OCI-LY3 (cell line): ENCODE data around the gene ZIC5.
"Not testable (repeated sequence)": the region's sequence is repeated elsewhere in the genome, so short reads cannot be mapped to it uniquely, and the experiment has no call there.

Experiments used
- H2AFZ ChIP-seq: fragments of 200-600, 300-600 bp; shearing (Covaris generic); 2 replicates; pipeline ENCODE4 v1.6.0; 2014; ENCODE audit warnings: antibody characterized with exemption, low read depth, low read length
- H3K27ac ChIP-seq: fragments of 200-600, 300-600 bp; sonication (generic); 2 replicates; pipeline ENCODE4 v1.5.1; 2014; ENCODE audit warnings: mild to moderate bottlenecking, low read length, moderate library complexity, mixed read lengths
- H3K27me3 ChIP-seq: fragments of 200-600, 300-600 bp; sonication (generic); 2 replicates; pipeline ENCODE4 v1.6.1; 2014; ENCODE audit warnings: low read depth, low read length, mixed read lengths
- H3K36me3 ChIP-seq: fragments of 200-600, 300-600 bp; sonication (generic); replicated peaks from 2 replicates; pipeline ENCODE3; 2014; ENCODE audit warnings: low read depth, low read length, mixed read lengths
- H3K4me1 ChIP-seq: fragments of 300-600, 200-600 bp; sonication (generic); 2 replicates; pipeline ENCODE4 v1.6.1; 2014; ENCODE audit warnings: low read length, mixed read lengths
- H3K4me2 ChIP-seq: fragments of 200-600, 300-600 bp; sonication (generic); 2 replicates; pipeline ENCODE4 v1.6.1; 2014; ENCODE audit warnings: low read length, mixed read lengths
- H3K4me3 ChIP-seq: fragments of 300-600, 200-600 bp; sonication (generic); 2 replicates; pipeline ENCODE4 v1.5.1; 2014; ENCODE audit warnings: antibody characterized with exemption, mild to moderate bottlenecking, low read length, moderate library complexity
- H3K79me2 ChIP-seq: fragments of 300-600, 200-600 bp; shearing (Covaris generic); 2 replicates; pipeline ENCODE4 v1.6.1; 2014; ENCODE audit warnings: mild to moderate bottlenecking, low read length, mixed read lengths
- H3K9ac ChIP-seq: fragments of 300-600, 200-600 bp; shearing (Covaris generic); 2 replicates; pipeline ENCODE4 v1.6.0; 2014; ENCODE audit warnings: mild to moderate bottlenecking, low read length, moderate library complexity
- H3K9me3 ChIP-seq: fragments of 200-600, 300-600 bp; shearing (Covaris generic); 2 replicates; pipeline ENCODE4 v1.6.1; 2014; ENCODE audit warnings: low read length, mixed read lengths; ENCODE audit not compliant: insufficient read depth
- H4K20me1 ChIP-seq: fragments of 200-600, 300-600 bp; sonication (generic); 2 replicates; pipeline ENCODE4 v1.6.1; 2016; ENCODE audit warnings: low read length, mixed read lengths; ENCODE audit not compliant: insufficient read depth
- CTCF ChIP-seq: fragments of 200-600, 300-600 bp; sonication (generic); IDR thresholded peaks from 2 replicates; pipeline ENCODE4 v1.5.1; 2014; ENCODE audit warnings: antibody characterized with exemption, low read length, low read depth
- EZH2phosphoT487 ChIP-seq: fragments of 200-600 bp; shearing (Covaris generic); IDR thresholded peaks from 2 replicates; pipeline ENCODE4 v1.6.1; 2018; ENCODE audit warnings: antibody characterized with exemption, mixed run types, low read depth

ZIC5 gene

GRCh38 chr13:99949679-99950413 lies 21.7 kb downstream of the ZIC5 start:
- H3K4me3 ChIP-seq, result no peak overlapping the region
- no peak for TF ChIP-seq CTCF
- TF ChIP-seq EZH2phosphoT487, result no peak
- H3K4me2 ChIP-seq, result no peak overlapping the region
- no peaks in the 10 kb centered on the region for H4K20me1 ChIP-seq
- H3K36me3 ChIP-seq, result no peaks in the 10 kb centered on the region
- peaks cover 18% of the 10 kb centered on the region for H3K27me3 ChIP-seq
- no peak overlapping the region for H3K9ac ChIP-seq
- H3K4me1 ChIP-seq, result no peaks in the 10 kb centered on the region
- no peak overlapping the region for H3K27ac ChIP-seq
- no peaks in the 10 kb centered on the region for H3K79me2 ChIP-seq
- H2AFZ ChIP-seq, result no peak overlapping the region
- H3K9me3 ChIP-seq, result no peaks in the 10 kb centered on the region

DNA sequence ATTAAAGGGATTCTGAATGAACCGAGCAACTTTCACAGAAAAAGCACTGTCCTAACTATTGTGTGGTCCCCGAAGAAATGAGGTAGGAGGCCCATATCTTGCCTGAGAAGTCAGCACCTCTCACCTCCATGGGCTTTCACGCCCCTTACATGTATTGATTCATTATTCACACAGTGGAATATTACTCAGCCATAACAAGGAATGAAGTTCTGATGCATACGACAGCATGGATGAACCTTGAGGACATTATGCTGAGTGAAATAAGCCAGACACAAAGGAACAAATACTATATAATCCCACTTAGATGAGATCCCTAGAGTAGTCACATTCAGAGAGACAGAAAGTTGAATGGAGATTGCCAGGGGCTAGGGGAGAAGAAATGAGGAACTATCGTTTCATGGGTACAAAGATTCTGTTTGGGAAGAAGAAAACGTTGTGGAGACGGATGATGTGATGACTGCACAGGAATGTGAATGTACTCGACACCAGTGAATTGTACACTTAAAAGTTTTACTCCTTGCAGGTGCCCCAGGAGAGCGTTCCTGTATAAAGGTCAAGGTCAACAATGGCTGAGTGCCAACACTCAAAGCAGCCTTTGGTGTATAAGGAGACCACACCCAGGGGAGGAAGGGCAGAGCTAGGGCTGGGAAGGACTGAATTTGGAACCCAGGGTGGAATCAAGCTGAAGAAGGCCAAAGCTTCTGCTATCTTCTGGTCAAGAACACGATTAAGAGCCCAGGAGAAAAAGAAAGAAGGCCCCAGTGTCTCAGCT lies 22.5 kb downstream of the ZIC5 start:
- Histone ChIP-seq H3K27ac (no peak overlapping the region), H3K4me2 (no peak overlapping the region), H3K27me3 (peaks cover 18% of the 10 kb centered on the region)

GRCh38 chr13:99948411-99948810 lies 23.2 kb downstream of the ZIC5 start:
- Histone ChIP-seq H3K27me3 (peaks cover 18% of the 10 kb centered on the region), H2AFZ (no peak overlapping the region), H4K20me1 (no peaks in the 10 kb centered on the region), H3K79me2 (no peaks in the 10 kb centered on the region), H3K9me3 (no peaks in the 10 kb centered on the region), H3K9ac (no peak overlapping the region), H3K4me2 (no peak overlapping the region), H3K4me1 (no peaks in the 10 kb centered on the region), H3K36me3 (no peaks in the 10 kb centered on the region), H3K4me3 (no peak overlapping the region), H3K27ac (no peak overlapping the region)
- TF ChIP-seq EZH2phosphoT487 (no peak), CTCF (no peak)

More for the DNA sequence above, 22.5 kb downstream of the ZIC5 start:
- Histone ChIP-seq H3K79me2 (no peaks in the 10 kb centered on the region), H3K9me3 (no peaks in the 10 kb centered on the region), H2AFZ (no peak overlapping the region), H4K20me1 (no peaks in the 10 kb centered on the region), H3K9ac (no peak overlapping the region), H3K36me3 (no peaks in the 10 kb centered on the region), H3K4me3 (no peak overlapping the region), H3K4me1 (no peaks in the 10 kb centered on the region)
- no peak for TF ChIP-seq EZH2phosphoT487
- TF ChIP-seq CTCF, result no peak

- peaks cover 18% of the 10 kb centered on the region for H3K27me3 ChIP-seq
- no peak overlapping the region for H3K4me3 ChIP-seq
- no peaks in the 10 kb centered on the region for H3K4me1 ChIP-seq
- H3K36me3 ChIP-seq, result no peaks in the 10 kb centered on the region
- H3K27ac ChIP-seq, result no peak overlapping the region
- H3K9me3 ChIP-seq, result no peaks in the 10 kb centered on the region
- TF ChIP-seq EZH2phosphoT487, result no peak
- no peak for TF ChIP-seq CTCF
- no peak overlapping the region for H3K9ac ChIP-seq
- H3K4me2 ChIP-seq, result no peak overlapping the region
- no peak overlapping the region for H2AFZ ChIP-seq
- H3K79me2 ChIP-seq, result no peaks in the 10 kb centered on the region
- H4K20me1 ChIP-seq, result no peaks in the 10 kb centered on the region
These were observed 23.9 kb downstream of the ZIC5 start for GRCh38 chr13:99947666-99948065.

DNA sequence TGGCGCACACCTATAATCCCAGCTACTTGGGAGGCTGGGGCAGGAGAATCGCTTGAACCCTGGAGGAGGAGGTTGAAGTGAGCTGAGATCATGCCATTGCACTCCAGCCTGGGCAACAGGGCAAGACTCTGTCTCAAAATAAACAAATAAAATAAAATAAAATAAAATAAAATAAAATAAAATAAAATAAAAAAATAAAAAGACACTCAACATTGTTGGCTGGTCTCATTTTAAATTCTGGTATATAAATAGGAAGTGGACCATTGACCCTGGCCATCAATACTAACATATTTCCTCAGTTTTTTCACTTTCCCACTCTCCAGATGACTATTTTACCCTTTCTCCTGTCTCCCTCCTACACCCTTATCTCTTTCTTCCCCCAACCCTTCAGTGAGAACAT lies 26.1 kb downstream of the ZIC5 start:
- not testable (repeated sequence) for H3K27ac ChIP-seq, H3K36me3 ChIP-seq, H4K20me1 ChIP-seq, H3K4me3 ChIP-seq, H3K9me3 ChIP-seq, H3K9ac ChIP-seq, H3K79me2 ChIP-seq, H3K4me2 ChIP-seq, H2AFZ ChIP-seq, H3K4me1 ChIP-seq
- peaks cover 11% of the 10 kb centered on the region for H3K27me3 ChIP-seq
